Thyroid gland (tissue), 4 donors: ENCODE data around the gene SCCPDH. TPM values are rescaled to one million over a fixed set of nuclear protein-coding genes. Genes with fewer than 3 reads are reported as not detected.

Experiments
- DNase-seq, 2 donors: peaks; one replicate each; pipeline ENCODE4 v3.0.0-alpha.2; 2019
- H3K27ac ChIP-seq, 3 donors: fragments of 200-600 bp; sonication (generic); 1 replicate in 2 of 3; 2 replicates in 1 of 3; pipeline ENCODE4 v1.5.1; 2016 to 2019; ENCODE audit warnings: mild to moderate bottlenecking in 1 of 3, moderate library complexity in 1 of 3
- H3K27me3 ChIP-seq: fragments of 200-600 bp; sonication (generic); one replicate; pipeline ENCODE4 v1.5.1; 2019
- H3K36me3 ChIP-seq, 2 donors: fragments of 200-600 bp; sonication (generic); one replicate each; pipeline ENCODE4 v1.5.1; 2016 to 2019
- H3K4me1 ChIP-seq, 2 donors: fragments of 200-600 bp; sonication (generic); one replicate each; pipeline ENCODE4 v1.5.1; 2017 to 2019
- H3K4me3 ChIP-seq, 3 donors: fragments of 200-600 bp; sonication (generic); replicated peaks in 1 of 3; 1 replicate in 2 of 3; 2 replicates in 1 of 3; pipeline ENCODE4 v1.5.1; 2016; ENCODE audit warnings: mild to moderate bottlenecking in 1 of 3
- H3K9me3 ChIP-seq: fragments of 200-600 bp; sonication (generic); one replicate; pipeline ENCODE4 v1.5.1; 2017
- CTCF ChIP-seq, 6 experiments: fragments of 200-600 bp in 3 of 6; fragments of 450-650 bp in 3 of 6; sonication (generic) in 3 of 6; IDR thresholded peaks; one replicate each; pipeline ENCODE4 v1.5.1; 2016 to 2019; ENCODE audit warnings: antibody characterized with exemption in 6 of 6, mild to moderate bottlenecking in 2 of 6, inconsistent platforms in 1 of 6, moderate library complexity in 1 of 6
- POLR2A ChIP-seq, 2 donors: fragments of 450-650 bp; IDR thresholded peaks; one replicate each; pipeline ENCODE4 v1.6.1; 2017; ENCODE audit warnings: antibody characterized with exemption in 2 of 2, mild to moderate bottlenecking in 2 of 2, moderate library complexity in 1 of 2
- WGBS, 2 donors: methylation state at CpG; one replicate each; pipeline ENCODE4 v1.1.5; 2017; 5-methylcytosine and 5-hydroxymethylcytosine counted together
- intact Hi-C: fragments of 100-400 bp; cut with DNase I; formaldehyde crosslinking; loops from one replicate; pipeline ENCODE4 v1.15.1; 2023
- total RNA-seq, 4 donors: library from RNA; depleted of rRNA; stranded (reverse); fragments of >200 nt; gene quantifications; one replicate each; pipeline ENCODE4 v1.2.3, GENCODE V29; 2016

Gene SCCPDH, protein sequence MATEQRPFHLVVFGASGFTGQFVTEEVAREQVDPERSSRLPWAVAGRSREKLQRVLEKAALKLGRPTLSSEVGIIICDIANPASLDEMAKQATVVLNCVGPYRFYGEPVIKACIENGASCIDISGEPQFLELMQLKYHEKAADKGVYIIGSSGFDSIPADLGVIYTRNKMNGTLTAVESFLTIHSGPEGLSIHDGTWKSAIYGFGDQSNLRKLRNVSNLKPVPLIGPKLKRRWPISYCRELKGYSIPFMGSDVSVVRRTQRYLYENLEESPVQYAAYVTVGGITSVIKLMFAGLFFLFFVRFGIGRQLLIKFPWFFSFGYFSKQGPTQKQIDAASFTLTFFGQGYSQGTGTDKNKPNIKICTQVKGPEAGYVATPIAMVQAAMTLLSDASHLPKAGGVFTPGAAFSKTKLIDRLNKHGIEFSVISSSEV
- 10 to 100 TPM; 30.0 to 37.8 (median 32.9) TPM for total RNA-seq

GRCh38 chr1:246724016-246724730 lies at the start of gene SCCPDH:
Gene SCCPDH (plus strand): TSS chr1:246724409. CDS start chr1:246724423, 14 bp downstream.
- TF ChIP-seq CTCF (IDR thresholded peaks at IDR 0.05) (no peak), POLR2A (IDR thresholded peaks at IDR 0.05) (peak in 1 of 2 donors; percentile 70)
- no peaks in the 10 kb centered on the region for H3K27me3 ChIP-seq
- WGBS, 2 donors = 0 to 1% methylated on average over 18 to 27 of the region's 89 CpGs
- H3K4me3 ChIP-seq = peak within 1 kb of the TSS; percentile 54 to 88 (median 77)
- H3K4me1 ChIP-seq = peaks cover 0 to 8% of the 10 kb centered on the region in 2 donors
- no peaks in the 10 kb centered on the region for H3K36me3 ChIP-seq
- peak within 1 kb of the TSS; percentile 77 to 87 (median 82) for H3K27ac ChIP-seq
- H3K9me3 ChIP-seq = no peaks in the 10 kb centered on the region
- peak; percentile 73 to 82 for DNase-seq
- intact Hi-C loops = no loop called here

- no peaks in the 10 kb centered on the region for H3K4me1 ChIP-seq
- no peak overlapping the region for H3K4me3 ChIP-seq
- no peaks in the 10 kb centered on the region for H3K27me3 ChIP-seq
- H3K27ac ChIP-seq = no peak overlapping the region
- no peaks in the 10 kb centered on the region for H3K9me3 ChIP-seq
- H3K36me3 ChIP-seq = no peaks in the 10 kb centered on the region
- TF ChIP-seq POLR2A (IDR thresholded peaks at IDR 0.05) (no peak), CTCF (IDR thresholded peaks at IDR 0.05) (no peak)
- DNase-seq = no peak
- intact Hi-C loops = no loop called here
- 81 to 87% methylated on average over 2 of the region's 2 CpGs for WGBS, 2 donors
Measured at GRCh38 chr1:246677842-246678241, 46.4 kb upstream of the SCCPDH start.

- Histone ChIP-seq H3K9me3 (no peaks in the 10 kb centered on the region), H3K27ac (no peak overlapping the region), H3K4me1 (no peaks in the 10 kb centered on the region), H3K27me3 (no peaks in the 10 kb centered on the region), H3K36me3 (no peaks in the 10 kb centered on the region), H3K4me3 (no peak overlapping the region)
- intact Hi-C loops = no loop called here
- no peak for TF ChIP-seq CTCF (IDR thresholded peaks at IDR 0.05)
- no peak for TF ChIP-seq POLR2A (IDR thresholded peaks at IDR 0.05)
- 54% methylated on average over 18 of the region's 18 CpGs for WGBS, 2 donors
- DNase-seq = peak; percentile 23 to 37
Measured at GRCh38 chr1:246678816-246679793, 45.1 kb upstream of the SCCPDH start.

DNA sequence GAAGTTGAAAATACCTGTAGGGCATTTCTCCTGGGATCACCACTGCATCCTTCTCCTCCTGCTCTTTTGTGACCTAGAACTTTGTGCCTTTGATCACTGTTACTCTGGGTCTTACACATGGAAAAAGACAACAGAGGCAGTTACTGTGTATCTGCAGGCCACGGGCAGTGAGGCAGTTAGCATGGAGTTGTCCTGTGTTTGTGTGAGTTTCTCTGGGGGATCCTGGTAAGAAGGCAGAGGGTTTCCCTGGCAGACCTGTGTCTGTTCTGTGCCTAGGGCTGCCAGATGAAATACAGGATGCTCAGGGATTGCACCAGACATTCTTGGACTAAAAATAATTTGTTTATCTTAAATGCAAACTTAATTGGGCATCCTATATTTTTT lies 44.4 kb upstream of the SCCPDH start:
- DNase-seq = no peak
- intact Hi-C loops = no loop called here
- Histone ChIP-seq H3K36me3 (no peaks in the 10 kb centered on the region), H3K9me3 (no peaks in the 10 kb centered on the region), H3K27ac (no peak overlapping the region), H3K27me3 (no peaks in the 10 kb centered on the region), H3K4me3 (no peak overlapping the region), H3K4me1 (no peaks in the 10 kb centered on the region)
- WGBS, 2 donors = 56 to 82% methylated on average over 1 of the region's 1 CpG
- no peak for TF ChIP-seq POLR2A (IDR thresholded peaks at IDR 0.05)
- TF ChIP-seq CTCF (IDR thresholded peaks at IDR 0.05) = no peak
